GM10248 (cell line): ENCODE results near the gene SERTAD3.
"Not testable (repeated sequence)": the region's sequence is repeated elsewhere in the genome, so short reads cannot be mapped to it uniquely, and the experiment has no call there.

Experiments
- CTCF ChIA-PET: fragments of 300-600 bp; sonication (Branson Sonifier 250); formaldehyde crosslinking; extraction: SDS; loops from one replicate; lab custom pipeline; 2021; ENCODE audit warnings: antibody characterized with exemption; lab: Yijun Ruan, JAX
- POLR2A ChIA-PET: fragments of 350-650 bp; sonication (Branson Sonifier 250); formaldehyde crosslinking; extraction: SDS; loops from one replicate; lab custom pipeline; 2020; ENCODE audit warnings: antibody characterized with exemption; lab: Yijun Ruan, JAX
- DNase-seq: peaks from one replicate; pipeline ENCODE4 v3.0.0; 2012; ENCODE audit errors: extremely low spot score
- CTCF ChIP-seq: IDR thresholded peaks from 2 replicates; pipeline ENCODE4 v1.5.1; 2012; ENCODE audit warnings: mild to moderate bottlenecking, low read depth; ENCODE audit errors: extremely low read depth, missing control alignments, control extremely low read depth

Gene SERTAD3

DNA sequence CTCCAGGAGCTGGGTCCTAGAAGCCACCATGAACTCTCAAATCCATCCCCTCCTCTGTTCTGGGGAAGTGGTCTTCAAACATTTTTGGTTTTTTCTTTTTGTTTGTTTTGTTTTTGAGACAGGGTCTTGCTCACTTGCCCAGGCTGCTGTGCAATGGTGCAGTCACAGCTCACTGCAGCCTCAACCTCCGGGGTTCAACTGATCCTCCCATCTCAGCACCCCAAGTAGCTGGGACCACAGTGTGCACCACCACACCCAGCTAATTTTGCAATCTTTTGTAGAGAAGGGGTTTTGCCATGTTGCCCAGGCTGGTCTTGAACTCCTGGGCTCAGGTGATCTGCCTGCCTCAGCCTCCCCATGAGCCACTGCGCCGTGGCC, 14.5 kb upstream of the SERTAD3 start:
- POLR2A ChIA-PET, result no interaction called here
- no peak for TF ChIP-seq CTCF

DNA sequence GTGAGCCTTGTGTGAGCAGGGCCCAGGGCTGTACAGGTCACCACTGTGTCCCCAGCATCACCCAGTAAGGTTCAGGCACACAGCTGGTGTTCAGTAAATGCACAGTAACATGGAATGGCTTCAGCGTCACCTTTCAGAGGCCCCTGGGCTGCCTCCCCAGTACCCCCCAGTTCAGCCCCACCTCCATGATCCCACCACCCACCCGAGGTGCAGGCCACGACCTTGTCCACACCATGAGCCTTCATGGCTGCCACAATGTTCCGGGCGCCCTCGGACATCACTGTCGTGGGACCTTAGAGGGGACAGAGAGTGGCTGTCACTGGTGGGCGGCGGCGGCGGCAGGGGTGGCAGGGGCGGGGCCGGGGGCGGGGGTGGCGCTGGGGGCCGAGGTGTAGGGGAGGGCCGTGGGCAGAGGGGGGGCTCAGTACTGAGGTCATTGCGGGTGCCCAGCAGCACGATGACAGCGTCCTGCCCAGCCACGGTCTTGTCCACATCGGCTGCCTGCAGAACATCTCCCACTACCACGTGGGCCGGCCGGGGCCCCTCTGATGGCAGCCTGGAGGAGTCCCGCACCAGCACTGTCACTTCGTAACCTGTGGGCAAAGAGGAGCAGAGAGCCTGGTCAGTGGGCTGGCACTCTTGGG, 13.9 kb upstream of the SERTAD3 start:
- ChIA-PET CTCF (interaction anchor here (1.2 kb wide), 1 partner anchor 10 kb away, joined by 3 read pairs; no protein-coding TSS in a partner anchor), POLR2A (no interaction called here)
- no peak for DNase-seq
- no peak for TF ChIP-seq CTCF

More for the DNA sequence above, 14.5 kb upstream of the SERTAD3 start:
- DNase-seq, result no peak
- CTCF ChIA-PET, result no interaction called here

GRCh38 chr19:40457048-40457447, 12.9 kb upstream of the SERTAD3 start:
- no peak for DNase-seq
- ChIA-PET CTCF (interaction anchor here (1.2 to 5.1 kb wide), 2 partner anchors 7 to 9 kb away, joined by 3 to 52 read pairs; partner anchors contain the start of gene BLVRB), POLR2A (interaction anchor here (0.5 kb wide), 1 partner anchor 39 kb away, joined by 11 read pairs; no protein-coding TSS in a partner anchor)
- no peak for TF ChIP-seq CTCF

DNA sequence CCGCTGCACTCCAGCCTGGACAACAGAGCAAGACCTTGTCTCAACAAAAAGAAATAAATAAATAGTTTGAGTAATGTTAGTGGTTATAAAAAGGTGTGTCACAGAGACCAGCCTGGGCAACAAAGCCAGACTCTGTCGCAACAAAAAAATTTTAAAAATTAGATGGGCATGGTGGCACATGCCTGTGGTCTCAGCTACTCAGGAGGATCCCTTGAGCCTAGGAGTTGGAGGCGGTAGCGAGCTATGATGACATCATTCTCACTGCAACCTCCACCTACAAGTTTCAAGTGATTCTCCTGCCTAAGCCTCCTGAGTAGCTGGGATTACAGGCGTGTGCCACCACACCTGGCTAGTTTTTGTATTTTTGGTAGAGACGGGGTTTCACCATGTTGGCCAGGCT, 9.8 kb upstream of the SERTAD3 start:
- ChIA-PET CTCF (interaction anchor here (1.0 to 5.1 kb wide), 4 partner anchors 10 to 182 kb away, joined by 3 to 52 read pairs (median 7); partner anchors contain the start of gene BLVRB), POLR2A (interaction anchor here (1.6 kb wide), 1 partner anchor 12 kb away, joined by 4 read pairs; the partner anchor contains the start of gene BLVRB)
- not testable (repeated sequence) for DNase-seq

DNA sequence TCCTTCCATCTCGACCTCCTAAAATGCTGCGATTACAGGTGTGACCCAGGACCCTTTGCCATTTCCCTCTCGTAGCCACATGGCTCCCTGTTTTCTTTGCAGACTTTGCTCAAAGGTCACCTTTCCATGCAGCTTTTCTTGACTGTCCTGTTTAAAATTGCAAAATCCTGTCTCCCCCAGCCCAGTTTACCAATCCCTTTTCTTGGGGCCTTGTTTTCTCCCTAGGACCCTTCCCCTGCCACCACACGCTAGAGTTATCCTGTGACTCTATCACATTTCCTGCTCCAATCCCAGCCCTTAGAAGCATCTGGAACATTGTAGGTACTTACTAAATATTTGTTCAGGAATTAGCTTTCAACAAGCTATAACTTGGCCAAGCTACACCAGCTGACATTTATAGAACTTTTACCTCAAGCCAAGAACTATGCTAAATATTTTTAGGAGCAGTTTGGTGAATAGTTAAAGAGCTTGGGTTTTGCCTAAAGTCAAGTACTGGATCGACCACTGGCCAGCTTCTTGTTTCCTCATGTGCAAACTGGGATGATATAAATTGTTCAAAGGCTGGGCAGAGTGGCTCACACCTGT, 9.1 kb upstream of the SERTAD3 start:
- ChIA-PET CTCF (interaction anchor here (1.0 to 5.1 kb wide), 5 partner anchors 10 to 182 kb away, joined by 3 to 52 read pairs (median 5); partner anchors contain the start of gene BLVRB), POLR2A (no interaction called here)
- no peak for TF ChIP-seq CTCF
- DNase-seq, result no peak

GRCh38 chr19:40452016-40452415, 7.9 kb upstream of the SERTAD3 start:
- CTCF ChIA-PET, result interaction anchor here (1.9 to 3.0 kb wide), 2 partner anchors 9 to 12 kb away, joined by 5 to 17 read pairs; no protein-coding TSS in a partner anchor
- TF ChIP-seq CTCF, result no peak
- no peak for DNase-seq
- POLR2A ChIA-PET, result interaction anchor here (0.6 kb wide), 2 partner anchors 194 to 914 kb away, joined by 3 read pairs; no protein-coding TSS in a partner anchor
